ENCODE measurements around the gene EIF4G2.
A peak's percentile ranks its signal among the peaks of the same experiment; 100 is the strongest.

EIF4G2 gene

GRCh38 chr11:10798330-10798928, 10.3 kb downstream of the EIF4G2 start:
- Mint-ChIP-seq H3K36me3 (ENCODE audit: low read depth) (peaks cover 77% of the 10 kb centered on the region), H3K27ac (no peak overlapping the region), H3K4me3 (peak overlapping the region; percentile 24), H3K4me1 (ENCODE audit: low read depth) (peaks cover 46% of the 10 kb centered on the region), H3K9me3 (no peaks in the 10 kb centered on the region), H3K27me3 (ENCODE audit: low read depth) (no peaks in the 10 kb centered on the region)
- DNase-seq (ENCODE audit: low spot score), result no peak

- Mint-ChIP-seq H3K27ac (no peak overlapping the region), H3K27me3 (ENCODE audit: low read depth) (peaks cover 4% of the 10 kb centered on the region), H3K9me3 (no peaks in the 10 kb centered on the region)
Observed at GRCh38 chr11:10797531-10797930, 11.2 kb downstream of the EIF4G2 start.

GRCh38 chr11:10797001-10797400, 11.7 kb downstream of the EIF4G2 start:
- DNase-seq (ENCODE audit: low spot score), result no peak
- Mint-ChIP-seq H3K36me3 (ENCODE audit: low read depth) (peaks cover 65% of the 10 kb centered on the region), H3K27me3 (ENCODE audit: low read depth) (peaks cover 4% of the 10 kb centered on the region), H3K27ac (no peak overlapping the region), H3K9me3 (no peaks in the 10 kb centered on the region), H3K4me3 (no peak overlapping the region), H3K4me1 (ENCODE audit: low read depth) (peaks cover 48% of the 10 kb centered on the region)

More at GRCh38 chr11:10797531-10797930, 11.2 kb downstream of the EIF4G2 start:
- Mint-ChIP-seq H3K36me3 (ENCODE audit: low read depth) (peaks cover 70% of the 10 kb centered on the region), H3K4me1 (ENCODE audit: low read depth) (peaks cover 50% of the 10 kb centered on the region), H3K4me3 (no peak overlapping the region)
- no peak for DNase-seq (ENCODE audit: low spot score)

GRCh38 chr11:10796191-10796590, 12.5 kb downstream of the EIF4G2 start:
- DNase-seq (ENCODE audit: low spot score), result no peak
- H3K27me3 Mint-ChIP-seq (ENCODE audit: low read depth), result peaks cover 10% of the 10 kb centered on the region
- H3K9me3 Mint-ChIP-seq, result no peaks in the 10 kb centered on the region
- H3K4me1 Mint-ChIP-seq (ENCODE audit: low read depth), result peaks cover 41% of the 10 kb centered on the region
- H3K4me3 Mint-ChIP-seq, result no peak overlapping the region
- H3K27ac Mint-ChIP-seq, result no peak overlapping the region
- H3K36me3 Mint-ChIP-seq (ENCODE audit: low read depth), result peaks cover 57% of the 10 kb centered on the region

- H3K9me3 Mint-ChIP-seq, result no peaks in the 10 kb centered on the region
- H3K27me3 Mint-ChIP-seq (ENCODE audit: low read depth), result peaks cover 19% of the 10 kb centered on the region
- H3K36me3 Mint-ChIP-seq (ENCODE audit: low read depth), result peaks cover 32% of the 10 kb centered on the region
- no peak overlapping the region for H3K27ac Mint-ChIP-seq
- H3K4me1 Mint-ChIP-seq (ENCODE audit: low read depth), result peaks cover 18% of the 10 kb centered on the region
- DNase-seq (ENCODE audit: low spot score), result no peak
- peak overlapping the region; percentile 57 for H3K4me3 Mint-ChIP-seq
Observed at GRCh38 chr11:10793470-10794255, 15.1 kb downstream of the EIF4G2 start.

- peak; percentile 77 for DNase-seq (ENCODE audit: low spot score)
- Mint-ChIP-seq H3K4me3 (peak overlapping the region; percentile 7), H3K27me3 (ENCODE audit: low read depth) (peaks cover 19% of the 10 kb centered on the region), H3K4me1 (ENCODE audit: low read depth) (peaks cover 17% of the 10 kb centered on the region), H3K36me3 (ENCODE audit: low read depth) (peaks cover 22% of the 10 kb centered on the region), H3K27ac (no peak overlapping the region), H3K9me3 (no peaks in the 10 kb centered on the region)
Observed at GRCh38 chr11:10792385-10793068, 16.2 kb downstream of the EIF4G2 start.

- Mint-ChIP-seq H3K36me3 (ENCODE audit: low read depth) (no peaks in the 10 kb centered on the region), H3K9me3 (no peaks in the 10 kb centered on the region), H3K27ac (no peak overlapping the region), H3K4me3 (no peak overlapping the region), H3K4me1 (ENCODE audit: low read depth) (no peaks in the 10 kb centered on the region), H3K27me3 (ENCODE audit: low read depth) (peaks cover 10% of the 10 kb centered on the region)
- DNase-seq (ENCODE audit: low spot score), result no peak
Observed at GRCh38 chr11:10786451-10786850, 22.3 kb downstream of the EIF4G2 start.

- H3K4me3 Mint-ChIP-seq, result no peak overlapping the region
- no peaks in the 10 kb centered on the region for H3K4me1 Mint-ChIP-seq (ENCODE audit: low read depth)
- peaks cover under 1% of the 10 kb centered on the region for H3K27me3 Mint-ChIP-seq (ENCODE audit: low read depth)
- H3K36me3 Mint-ChIP-seq (ENCODE audit: low read depth), result peaks cover under 1% of the 10 kb centered on the region
- no peaks in the 10 kb centered on the region for H3K9me3 Mint-ChIP-seq
- no peak for DNase-seq (ENCODE audit: low spot score)
- H3K27ac Mint-ChIP-seq, result no peak overlapping the region
Observed at GRCh38 chr11:10785146-10785474, 23.6 kb downstream of the EIF4G2 start.

- H3K27ac Mint-ChIP-seq, result no peak overlapping the region
- H3K4me1 Mint-ChIP-seq (ENCODE audit: low read depth), result no peaks in the 10 kb centered on the region
- peaks cover 7% of the 10 kb centered on the region for H3K36me3 Mint-ChIP-seq (ENCODE audit: low read depth)
Observed at GRCh38 chr11:10784232-10785145, 24.2 kb downstream of the EIF4G2 start.

GRCh38 chr11:10780040-10780439, 28.7 kb downstream of the EIF4G2 start:
- DNase-seq (ENCODE audit: low spot score), result no peak
- Mint-ChIP-seq H3K4me3 (no peak overlapping the region), H3K36me3 (ENCODE audit: low read depth) (peaks cover 32% of the 10 kb centered on the region), H3K9me3 (no peaks in the 10 kb centered on the region), H3K27ac (no peak overlapping the region), H3K27me3 (ENCODE audit: low read depth) (no peaks in the 10 kb centered on the region), H3K4me1 (ENCODE audit: low read depth) (no peaks in the 10 kb centered on the region)

More at GRCh38 chr11:10784232-10785145, 24.2 kb downstream of the EIF4G2 start:
- no peak for DNase-seq (ENCODE audit: low spot score)
- Mint-ChIP-seq H3K27me3 (ENCODE audit: low read depth) (no peaks in the 10 kb centered on the region), H3K9me3 (no peaks in the 10 kb centered on the region), H3K4me3 (no peak overlapping the region)

GRCh38 chr11:10779086-10779485, 29.6 kb downstream of the EIF4G2 start:
- peaks cover 40% of the 10 kb centered on the region for H3K36me3 Mint-ChIP-seq (ENCODE audit: low read depth)
- no peak for DNase-seq (ENCODE audit: low spot score)
- no peaks in the 10 kb centered on the region for H3K4me1 Mint-ChIP-seq (ENCODE audit: low read depth)
- no peak overlapping the region for H3K4me3 Mint-ChIP-seq
- no peaks in the 10 kb centered on the region for H3K9me3 Mint-ChIP-seq
- no peaks in the 10 kb centered on the region for H3K27me3 Mint-ChIP-seq (ENCODE audit: low read depth)
- H3K27ac Mint-ChIP-seq, result no peak overlapping the region

GRCh38 chr11:10778217-10778970, 30.3 kb downstream of the EIF4G2 start:
- no peak for DNase-seq (ENCODE audit: low spot score)
- Mint-ChIP-seq H3K4me1 (ENCODE audit: low read depth) (no peaks in the 10 kb centered on the region), H3K27ac (no peak overlapping the region), H3K36me3 (ENCODE audit: low read depth) (peaks cover 45% of the 10 kb centered on the region), H3K4me3 (no peak overlapping the region), H3K27me3 (ENCODE audit: low read depth) (no peaks in the 10 kb centered on the region), H3K9me3 (no peaks in the 10 kb centered on the region)

GRCh38 chr11:10777806-10778205, 30.9 kb downstream of the EIF4G2 start:
- no peak overlapping the region for H3K27ac Mint-ChIP-seq
- H3K4me3 Mint-ChIP-seq, result no peak overlapping the region
- peaks cover 51% of the 10 kb centered on the region for H3K36me3 Mint-ChIP-seq (ENCODE audit: low read depth)
- H3K27me3 Mint-ChIP-seq (ENCODE audit: low read depth), result no peaks in the 10 kb centered on the region
- H3K9me3 Mint-ChIP-seq, result no peaks in the 10 kb centered on the region
- H3K4me1 Mint-ChIP-seq (ENCODE audit: low read depth), result no peaks in the 10 kb centered on the region
- DNase-seq (ENCODE audit: low spot score), result no peak

All from T-helper 2 cell treated with Interferon-gamma antibody and Interleukin-4, amounts not matched to agents 5 μg/mL and 100 μg/mL, for 36 hours (primary cell).